ENCODE data around the gene KDM5B. TPM values are rescaled to one million over a fixed set of nuclear protein-coding genes. Genes with fewer than 3 reads are reported as not detected.

The KDM5B gene
- total and polyA plus RNA-seq, 9 of the 15 experiments (the other 6 are each of a cell fraction or from before 2014, with no cell fraction given), result 15.4 to 90.6 (median 57.1) TPM

GRCh38 chr1:202807926-202808757, at the start of gene KDM5B (continued):
- TF ChIP-seq ZNF511 (CRISPR knock-in tag; IDR thresholded peaks at IDR 0.05), result peak; percentile 82
- no peak for TF ChIP-seq GABPA (tag; conservative IDR thresholded peaks at IDR 0.05; ENCODE audit: low read depth)
- TF ChIP-seq KHSRP (IDR thresholded peaks at IDR 0.05), result no peak
- TF ChIP-seq SIN3A (IDR thresholded peaks at IDR 0.05; ENCODE audit: borderline replicate concordance in 2 of 2, control insufficient read depth in 1 of 2, low read depth in 2 of 2, low read length in 2 of 2), result peak; percentile 95 to 96
- TF ChIP-seq TGIF2 (CRISPR knock-in tag; IDR thresholded peaks at IDR 0.05), result peak; percentile 95
- TF ChIP-seq DACH1 (IDR thresholded peaks at IDR 0.05; ENCODE audit: partially characterized antibody), result no peak
- TF ChIP-seq XRCC5 (IDR thresholded peaks at IDR 0.05; ENCODE audit: low read depth, low read length), result no peak
- TF ChIP-seq DLX4 (CRISPR knock-in tag; IDR thresholded peaks at IDR 0.05), result no peak
- TF ChIP-seq ZNF609 (CRISPR knock-in tag; IDR thresholded peaks at IDR 0.05; ENCODE audit: borderline replicate concordance), result no peak
- no peak for TF ChIP-seq ZNF764 (CRISPR knock-in tag; IDR thresholded peaks at IDR 0.05; ENCODE audit: low read depth)
- TF ChIP-seq L3MBTL2 (IDR thresholded peaks at IDR 0.05), result 0 out of 2 replicates have a peak, but pooled peaks have one; percentile 30
- peak; percentile 32 for TF ChIP-seq USF1 (CRISPR knock-in tag; IDR thresholded peaks at IDR 0.05)
- no peak; the same call in 1 of the 2 replicates for TF ChIP-seq GATAD2B (IDR thresholded peaks at IDR 0.05; ENCODE audit: borderline replicate concordance)
- no peak for TF ChIP-seq ZFPM2 (CRISPR knock-in tag; IDR thresholded peaks at IDR 0.05)
- no peak for TF ChIP-seq SP2 (IDR thresholded peaks at IDR 0.05; ENCODE audit: extremely low read depth, low read depth, low read length, poor library complexity, severe bottlenecking)
- TF ChIP-seq E2F8 (IDR thresholded peaks at IDR 0.05; ENCODE audit: low read depth, partially characterized antibody), result no peak
- TF ChIP-seq PCBP2 (IDR thresholded peaks at IDR 0.05; ENCODE audit: low read depth, low read length, poor library complexity, severe bottlenecking), result no peak

Measured in K562 (cell line).